Stomach (tissue), 4 donors: ENCODE results near the gene DYNC1LI1.

Experiments used
- CTCF ChIP-seq, 7 experiments: fragments of 450-650 bp in 4 of 7; fragments of 200-600 bp in 3 of 7; sonication (generic) in 3 of 7; IDR thresholded peaks; one replicate each; pipeline ENCODE4 v1.5.1; 2016 to 2019; ENCODE audit warnings: antibody characterized with exemption in 7 of 7, control low read depth in 2 of 7, mild to moderate bottlenecking in 1 of 7
- EP300 ChIP-seq: sonication (generic); formaldehyde crosslinking; IDR thresholded peaks from one replicate; pipeline ENCODE4 v1.6.1; 2017; ENCODE audit warnings: antibody characterized with exemption

GRCh38 chr3:32602206-32602605 is 31.5 kb upstream of the DYNC1LI1 start:
- TF ChIP-seq CTCF (IDR thresholded peaks at IDR 0.05) (no peak), EP300 (no peak)
